Subcutaneous adipose tissue (tissue), 4 donors: ENCODE data around the gene PRRT2. TPM values are rescaled to one million over a fixed set of nuclear protein-coding genes. Genes with fewer than 3 reads are reported as not detected.

Experiments
- total RNA-seq, 4 donors: library from RNA; depleted of rRNA; stranded (reverse); fragments of >200 nt; gene quantifications; one replicate each; pipeline ENCODE4 v1.1.0, GENCODE V29; 2016
- TF ChIP-seq, protein P1 (sequence below): fragments of 450-650 bp; IDR thresholded peaks from one replicate; pipeline ENCODE4 v1.5.1; 2016; ENCODE audit warnings: low read depth, mild to moderate bottlenecking, control low read depth, antibody characterized with exemption, moderate library complexity

The PRRT2 gene
- total RNA-seq, 4 donors from 2014 or later, result 0.19 to 3.5 (median 2.9) TPM; not detected in 1

DNA sequence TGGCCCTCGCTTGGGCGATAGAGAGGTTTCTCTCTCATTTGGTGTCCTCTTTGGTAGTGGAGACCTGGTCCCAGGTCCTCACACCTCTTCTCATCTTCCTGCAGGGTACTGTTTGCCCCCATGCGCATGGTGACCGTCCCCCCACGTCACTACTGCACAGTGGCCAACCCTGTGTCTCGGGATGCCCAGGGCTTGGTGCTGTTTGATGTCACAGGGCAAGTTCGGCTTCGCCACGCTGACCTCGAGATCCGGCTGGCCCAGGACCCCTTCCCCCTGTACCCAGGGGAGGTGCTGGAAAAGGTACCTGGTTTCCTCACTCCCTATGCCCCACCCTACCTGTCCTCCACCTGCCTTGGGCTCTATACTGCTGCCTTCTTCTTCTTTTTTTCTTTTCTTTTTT lies 18.8 kb downstream of the PRRT2 start:
- TF ChIP-seq, protein P1, sequence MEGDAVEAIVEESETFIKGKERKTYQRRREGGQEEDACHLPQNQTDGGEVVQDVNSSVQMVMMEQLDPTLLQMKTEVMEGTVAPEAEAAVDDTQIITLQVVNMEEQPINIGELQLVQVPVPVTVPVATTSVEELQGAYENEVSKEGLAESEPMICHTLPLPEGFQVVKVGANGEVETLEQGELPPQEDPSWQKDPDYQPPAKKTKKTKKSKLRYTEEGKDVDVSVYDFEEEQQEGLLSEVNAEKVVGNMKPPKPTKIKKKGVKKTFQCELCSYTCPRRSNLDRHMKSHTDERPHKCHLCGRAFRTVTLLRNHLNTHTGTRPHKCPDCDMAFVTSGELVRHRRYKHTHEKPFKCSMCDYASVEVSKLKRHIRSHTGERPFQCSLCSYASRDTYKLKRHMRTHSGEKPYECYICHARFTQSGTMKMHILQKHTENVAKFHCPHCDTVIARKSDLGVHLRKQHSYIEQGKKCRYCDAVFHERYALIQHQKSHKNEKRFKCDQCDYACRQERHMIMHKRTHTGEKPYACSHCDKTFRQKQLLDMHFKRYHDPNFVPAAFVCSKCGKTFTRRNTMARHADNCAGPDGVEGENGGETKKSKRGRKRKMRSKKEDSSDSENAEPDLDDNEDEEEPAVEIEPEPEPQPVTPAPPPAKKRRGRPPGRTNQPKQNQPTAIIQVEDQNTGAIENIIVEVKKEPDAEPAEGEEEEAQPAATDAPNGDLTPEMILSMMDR, result no peak

DNA sequence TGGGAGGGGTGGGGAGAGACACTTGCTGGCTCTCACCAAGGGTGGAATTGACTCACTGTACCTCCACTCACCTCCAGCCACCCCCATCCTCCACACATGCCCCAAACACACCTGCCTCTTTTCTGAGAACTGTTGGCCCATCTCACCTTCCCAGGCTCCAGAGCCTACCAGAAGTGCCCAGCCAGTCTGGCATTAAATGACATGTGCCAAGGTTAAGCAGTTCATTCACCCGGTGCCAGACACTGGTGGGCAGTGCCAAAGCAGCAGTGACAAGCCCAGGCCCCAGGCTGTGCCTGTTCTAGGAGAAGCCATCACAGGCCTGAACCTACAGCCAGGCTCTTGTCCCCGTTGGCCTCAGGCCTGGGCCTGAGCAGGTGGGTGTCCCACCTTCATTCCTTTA lies 19.5 kb downstream of the PRRT2 start:
- TF ChIP-seq, protein P1, result no peak

DNA sequence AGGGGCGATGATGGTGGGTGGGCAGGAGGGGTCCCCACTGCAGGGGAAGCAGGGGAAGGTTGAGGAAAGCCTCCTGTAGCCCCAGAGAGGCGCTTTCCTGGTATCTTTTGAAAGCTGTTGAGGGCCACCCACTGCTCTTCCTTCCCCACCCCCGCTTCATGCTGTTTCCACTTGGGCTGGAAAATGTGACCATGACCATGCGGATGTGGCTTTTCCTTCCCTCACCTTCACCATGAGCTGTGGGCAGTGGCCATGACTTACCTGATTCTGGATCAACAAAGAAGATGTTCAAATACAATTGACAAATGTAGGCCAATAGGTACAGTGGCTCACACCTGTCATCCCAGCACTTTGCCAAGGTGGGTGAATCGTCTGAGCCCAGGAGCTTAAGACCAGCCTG lies 22.1 kb downstream of the PRRT2 start:
- TF ChIP-seq, protein P1, result no peak

DNA sequence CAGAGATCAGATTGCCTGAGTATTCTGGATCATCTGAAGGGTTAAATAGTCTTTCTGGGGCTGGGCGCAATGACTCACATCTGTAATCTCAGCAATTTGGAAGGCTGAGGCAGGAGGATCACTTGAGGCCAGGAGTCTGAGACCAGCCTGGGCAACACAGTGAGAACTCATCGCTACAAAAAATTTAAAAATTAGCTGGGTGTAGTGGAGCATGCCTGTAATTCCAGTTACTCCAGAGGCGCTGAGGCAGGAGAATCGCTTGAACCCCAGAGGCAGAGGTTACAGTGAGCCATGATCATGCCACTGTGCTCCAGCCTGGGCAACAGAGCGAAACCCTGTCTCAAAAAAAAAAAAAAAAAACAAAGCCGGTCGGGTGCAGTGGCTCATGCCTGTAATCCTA lies 23.9 kb downstream of the PRRT2 start:
- TF ChIP-seq, protein P1, result no peak

DNA sequence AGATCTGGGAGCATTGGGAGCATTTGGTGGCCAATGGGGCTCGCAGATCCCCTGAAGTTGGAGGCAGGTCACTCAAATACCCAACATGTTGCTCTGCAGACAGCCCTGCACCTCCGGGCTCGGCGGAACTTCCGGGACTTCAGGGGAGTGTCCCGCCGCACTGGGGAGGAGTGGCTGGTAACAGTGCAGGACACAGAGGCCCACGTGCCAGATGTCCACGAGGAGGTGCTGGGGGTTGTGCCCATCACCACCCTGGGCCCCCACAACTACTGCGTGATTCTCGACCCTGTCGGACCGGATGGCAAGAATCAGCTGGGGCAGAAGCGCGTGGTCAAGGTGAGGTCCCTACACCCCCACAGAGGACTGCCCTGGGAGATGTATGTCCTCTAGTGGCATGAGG lies 24.6 kb downstream of the PRRT2 start:
- TF ChIP-seq, protein P1, result no peak

DNA sequence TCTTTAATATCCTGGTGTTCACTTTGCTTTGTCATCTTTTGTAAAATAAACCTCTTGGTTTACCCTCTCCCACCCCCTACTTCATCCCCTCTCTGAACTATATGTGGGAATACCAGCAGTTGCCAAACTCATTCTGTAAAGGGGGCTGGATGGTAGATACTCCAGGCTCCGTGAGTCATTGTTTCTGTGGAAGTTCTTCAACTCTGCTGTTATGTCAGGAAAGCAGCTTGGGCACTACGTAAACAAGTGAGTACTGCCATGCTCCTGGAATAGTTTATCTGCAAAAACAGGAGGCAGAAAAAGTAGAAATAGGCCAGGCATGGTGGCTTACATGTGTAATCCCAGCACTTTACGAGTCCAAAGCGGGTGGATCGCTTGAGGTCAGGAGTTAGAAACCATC lies 25.8 kb downstream of the PRRT2 start:
- TF ChIP-seq, protein P1, result no peak

DNA sequence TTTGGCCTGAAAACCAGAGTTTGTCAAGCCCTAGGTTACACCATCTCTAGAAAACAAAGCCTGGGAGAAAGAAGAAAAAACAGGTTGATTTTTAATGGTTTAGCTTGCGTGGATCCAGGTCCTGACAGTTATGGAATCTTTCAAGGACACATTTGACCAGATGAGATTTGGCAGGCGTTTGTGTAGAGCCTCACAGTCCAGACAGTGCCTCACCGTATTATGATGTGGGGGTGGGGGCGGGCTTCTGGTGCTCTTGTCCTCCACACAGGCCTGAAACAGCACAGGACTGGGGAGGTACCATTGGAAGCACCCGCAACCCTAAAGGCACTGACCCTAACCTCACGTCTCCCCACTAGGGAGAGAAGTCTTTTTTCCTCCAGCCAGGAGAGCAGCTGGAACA lies 27.8 kb downstream of the PRRT2 start:
- TF ChIP-seq, protein P1, result no peak
